Lung microvascular endothelial cell (primary cell): ENCODE results near the gene PRKCD. TPM values are rescaled to one million over a fixed set of nuclear protein-coding genes. Genes with fewer than 3 reads are reported as not detected.

ENCODE experiments used
- DNase-seq, 2 donors: peaks; one replicate each; pipeline versions ENCODE4 v3.0.0 to v3.0.0-alpha.2; 2010; ENCODE audit warnings: low read depth in 2 of 2
- total RNA-seq: library from RNA; depleted of rRNA; stranded (reverse); fragments of >200 nt; gene quantifications from 2 replicates; pipeline ENCODE4 v1.2.1, GENCODE V29; 2014

PRKCD gene
- total RNA-seq, 1 donor from 2014 or later: 0.99 TPM

DNA sequence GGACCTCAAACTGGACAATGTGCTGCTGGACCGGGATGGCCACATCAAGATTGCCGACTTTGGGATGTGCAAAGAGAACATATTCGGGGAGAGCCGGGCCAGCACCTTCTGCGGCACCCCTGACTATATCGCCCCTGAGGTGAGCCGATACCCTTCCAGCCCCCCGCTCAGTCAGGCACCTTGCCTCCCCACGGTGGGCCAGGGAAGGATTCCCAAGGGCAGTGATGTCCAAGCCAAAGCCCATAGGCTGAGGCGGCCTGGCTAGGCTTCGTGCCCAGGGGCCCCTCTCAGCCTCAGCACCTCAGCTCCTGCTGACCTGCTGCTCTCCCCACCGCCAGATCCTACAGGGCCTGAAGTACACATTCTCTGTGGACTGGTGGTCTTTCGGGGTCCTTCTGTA is 27.7 kb downstream of the PRKCD start:
- no peak for DNase-seq

DNA sequence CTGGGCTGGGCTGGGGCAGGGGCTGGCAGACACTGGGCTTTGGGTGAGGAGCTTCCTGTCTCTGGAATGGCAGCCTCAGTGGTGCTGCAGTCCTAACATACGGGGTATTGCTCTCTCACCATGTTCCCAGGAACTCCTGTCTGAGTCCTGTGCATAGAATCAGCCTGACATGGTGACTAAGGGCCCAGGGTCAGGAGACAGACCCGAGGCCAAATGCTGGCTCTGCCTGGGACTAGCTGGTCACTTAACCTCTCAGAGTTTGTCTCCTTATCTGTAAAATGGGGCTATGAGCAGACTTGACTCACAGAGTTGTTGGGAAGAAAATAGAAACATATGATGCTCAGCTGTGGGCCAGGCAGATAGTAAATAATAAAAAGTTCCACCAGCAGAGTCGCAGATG is 28.3 kb downstream of the PRKCD start:
- DNase-seq: no peak

DNA sequence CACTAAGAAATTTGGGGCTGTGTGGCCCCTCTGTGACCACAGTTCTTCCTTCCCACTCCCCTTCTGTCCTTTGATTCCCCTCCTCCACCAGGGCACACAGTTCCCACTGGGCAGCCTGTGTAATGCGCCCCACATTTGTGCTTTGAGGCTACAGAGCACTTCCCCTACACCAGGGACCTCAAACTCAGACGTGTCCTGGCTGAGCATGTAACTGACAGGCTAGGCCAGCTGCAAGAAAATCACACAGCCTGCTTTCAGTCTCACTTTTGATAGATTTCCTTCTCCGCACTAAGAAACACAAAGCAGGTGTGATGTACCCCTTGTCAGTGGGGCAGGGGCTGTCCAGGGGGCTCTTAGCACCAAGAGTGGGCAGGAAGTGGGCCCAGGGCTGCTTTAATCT is 29.6 kb downstream of the PRKCD start:
- no peak for DNase-seq

- no peak for DNase-seq
Measured at GRCh38 chr3:53191836-53192480, 30.9 kb downstream of the PRKCD start.

DNA sequence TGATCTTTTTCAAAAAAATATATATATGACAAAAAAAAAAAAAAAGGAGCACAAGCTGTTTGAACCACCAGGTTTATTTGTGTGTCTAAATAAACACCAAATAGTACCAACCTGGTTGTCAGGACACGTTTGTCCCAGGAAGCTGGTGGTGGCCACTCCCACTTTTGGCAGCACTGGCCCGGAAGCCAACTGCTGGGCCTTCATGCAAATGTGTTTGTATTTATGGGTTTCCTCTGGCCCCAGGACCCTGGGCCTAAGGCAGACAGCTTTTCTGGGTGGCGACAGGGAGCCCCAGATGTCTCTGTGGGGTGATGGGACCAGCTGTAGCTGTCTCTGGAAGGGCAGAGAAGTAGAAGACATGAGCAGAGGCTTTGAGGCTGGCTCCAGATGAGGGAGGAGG is 31.6 kb downstream of the PRKCD start:
- no peak for DNase-seq

GRCh38 chr3:53193466-53194209 is 32.6 kb downstream of the PRKCD start:
- DNase-seq: peak in 1 of 2 donors; percentile 61

- peak; percentile 47 to 66 for DNase-seq
Measured at GRCh38 chr3:53194210-53195065, 33.4 kb downstream of the PRKCD start.

GRCh38 chr3:53195066-53195450 is 34.0 kb downstream of the PRKCD start:
- no peak for DNase-seq

DNA sequence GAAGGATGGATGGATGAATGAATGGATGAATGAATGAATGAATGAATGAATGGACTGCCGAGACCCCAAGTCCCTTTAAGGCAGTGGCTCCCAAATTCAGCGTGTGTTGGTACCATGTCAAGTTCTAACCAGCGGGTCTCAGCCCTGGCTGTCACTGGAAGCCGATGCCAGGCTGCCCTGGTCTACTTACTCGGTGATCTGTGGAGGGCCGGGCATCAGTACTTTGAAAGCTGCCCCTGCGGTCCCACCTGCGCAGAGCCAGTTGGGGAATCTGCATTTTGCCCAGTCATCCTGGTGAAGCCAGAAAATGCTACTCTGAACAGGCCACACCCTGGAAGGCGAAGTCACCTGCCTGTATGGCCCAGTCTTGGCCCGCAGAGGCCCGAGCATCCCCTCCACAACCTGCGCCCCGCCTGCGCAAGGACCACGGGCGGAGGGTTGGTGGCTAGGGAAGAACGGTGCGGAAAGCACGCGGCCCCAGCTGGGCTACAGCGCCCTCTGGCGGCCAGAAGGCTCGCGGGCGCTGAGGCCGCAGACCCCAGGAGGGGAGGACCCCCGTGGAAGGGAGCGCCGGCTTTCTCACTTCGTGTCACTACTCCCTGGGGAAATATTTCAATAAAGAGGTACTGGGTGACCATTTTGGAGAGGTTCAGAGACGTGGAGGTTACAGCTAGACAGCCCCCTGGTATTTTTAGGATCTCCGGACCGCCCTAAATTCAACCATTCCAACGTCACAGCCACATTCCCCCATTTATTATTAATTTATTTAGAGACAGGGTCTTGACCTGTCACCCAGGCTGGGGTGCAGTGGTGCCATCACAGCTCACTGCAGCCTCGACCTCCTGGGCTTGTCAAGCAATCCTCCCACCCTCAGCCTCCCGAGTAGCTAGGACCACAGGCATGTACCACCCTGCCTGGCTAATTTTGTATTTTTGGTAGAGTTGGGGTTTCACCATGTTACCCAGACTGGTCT is 34.9 kb downstream of the PRKCD start:
- DNase-seq: peak; percentile 40 to 64

GRCh38 chr3:53196575-53197407 is 35.8 kb downstream of the PRKCD start:
- peak; percentile 45 to 69 for DNase-seq

DNA sequence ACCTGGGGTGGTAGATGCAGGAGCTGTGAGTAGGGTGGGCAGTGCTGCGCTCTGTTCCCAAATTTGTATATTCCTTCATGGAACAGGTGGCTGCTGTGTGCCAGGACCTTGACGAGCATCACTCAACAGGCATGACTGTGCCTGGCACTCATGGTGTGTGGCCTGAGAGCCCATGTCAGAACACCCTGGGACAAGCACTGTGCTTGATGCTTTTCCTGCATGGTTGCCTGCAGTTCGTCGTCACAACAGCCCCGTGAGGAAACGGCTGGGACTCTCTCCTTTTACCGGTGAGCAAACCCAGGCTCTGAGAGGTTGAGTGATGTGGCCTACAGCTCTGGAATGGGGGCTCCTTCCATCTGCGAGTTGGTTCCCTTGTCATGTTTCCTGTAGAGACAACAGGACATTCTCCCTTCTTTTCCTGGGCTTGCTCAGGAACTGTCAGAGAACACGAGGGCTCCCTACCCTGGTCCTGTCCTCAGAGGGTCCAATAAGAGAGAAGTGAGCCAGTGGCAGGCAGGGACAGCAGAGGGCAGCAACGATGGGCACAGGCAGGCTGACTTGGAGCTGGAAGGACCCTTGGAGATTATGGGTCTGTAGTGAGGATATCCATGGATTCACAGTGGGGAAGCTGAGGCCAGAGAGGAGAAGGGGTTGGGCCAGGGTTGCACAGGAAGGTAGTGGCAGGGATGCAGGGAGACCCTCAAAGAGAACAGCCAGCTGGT is 37.4 kb downstream of the PRKCD start:
- no peak for DNase-seq

DNA sequence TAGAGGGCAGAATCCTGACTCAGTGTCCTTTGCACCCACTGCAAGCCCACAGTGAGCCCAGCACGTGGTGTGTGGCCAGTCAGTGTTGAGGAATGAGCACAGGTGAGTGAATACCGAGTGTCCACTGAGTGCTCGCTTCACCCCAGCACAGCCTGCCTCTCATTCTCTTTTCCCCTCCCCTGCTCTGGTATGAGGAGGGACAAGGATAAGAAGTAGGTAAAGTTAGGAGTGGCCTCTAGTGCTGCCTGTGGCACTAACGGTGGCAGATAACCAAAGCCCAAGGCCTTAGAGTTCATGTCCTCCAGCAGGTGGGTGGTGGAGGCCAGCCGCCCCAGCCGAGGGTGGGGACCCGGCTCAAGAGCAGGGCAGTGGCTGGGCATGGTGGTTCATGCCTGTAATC is 38.0 kb downstream of the PRKCD start:
- no peak for DNase-seq

DNA sequence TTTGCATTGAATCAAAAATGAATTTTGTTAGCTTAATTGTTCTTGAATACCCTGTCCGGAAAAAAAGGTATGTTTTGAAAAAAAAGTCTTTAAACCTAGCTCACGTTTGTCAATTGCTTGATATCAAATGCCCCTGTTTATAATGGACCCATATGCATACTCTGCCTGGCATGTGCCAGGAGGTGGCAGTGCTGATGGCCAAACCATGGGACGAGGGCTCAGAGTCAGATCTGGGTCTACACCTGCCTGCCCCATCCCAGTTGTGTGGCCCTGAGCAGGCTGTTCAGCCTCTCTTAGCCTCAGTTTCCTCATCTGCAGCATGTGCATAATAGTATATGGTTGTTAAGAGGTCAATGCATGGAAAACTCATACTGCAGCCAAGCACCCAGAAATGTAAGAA is 38.8 kb downstream of the PRKCD start:
- DNase-seq: no peak

- DNase-seq: no peak
Measured at GRCh38 chr3:53200501-53201498, 39.8 kb downstream of the PRKCD start.

DNA sequence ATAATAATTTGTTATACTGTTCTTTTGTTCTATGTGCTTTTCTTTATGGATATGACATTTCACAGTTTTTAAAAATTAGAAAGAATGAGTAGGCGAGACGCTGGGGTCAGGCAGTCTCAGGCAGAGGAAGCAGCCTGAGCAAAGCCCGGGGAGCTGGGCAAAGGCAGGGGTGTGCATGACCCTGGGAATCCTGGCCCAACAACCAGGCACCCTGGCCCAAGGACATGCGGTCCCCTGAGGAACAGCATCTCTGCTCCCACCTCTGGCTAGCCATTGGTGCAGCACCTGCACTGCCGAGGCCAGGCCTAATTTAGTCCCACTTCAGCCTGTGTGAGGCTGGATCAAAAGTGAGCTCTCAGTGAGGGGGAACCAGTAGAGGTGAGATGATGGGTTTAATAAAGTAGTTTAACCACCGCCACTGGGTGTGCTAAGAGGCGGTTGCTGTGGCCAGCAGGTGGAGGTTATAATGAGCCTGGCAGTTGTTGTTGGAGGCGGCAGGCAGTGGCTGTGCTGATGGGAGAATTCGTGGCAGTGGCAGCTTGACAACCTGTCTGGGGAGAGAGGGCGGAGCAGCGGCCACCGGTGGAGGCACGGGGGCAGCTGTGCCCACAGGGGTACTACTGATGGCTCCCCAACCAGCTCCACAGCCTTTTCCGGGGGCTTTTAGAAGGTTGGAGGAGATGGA is 41.5 kb downstream of the PRKCD start:
- no peak for DNase-seq

GRCh38 chr3:53211706-53212702 is 51.0 kb downstream of the PRKCD start:
- DNase-seq: peak in 1 of 2 donors; percentile 61
